GM21737 (cell line): ENCODE data around the gene ZNF532.

Experiments
- ATAC-seq: cut with Tn5 transposase; IDR thresholded peaks from one replicate; pipeline ENCODE4 v1.9.1; 2021; ENCODE audit warnings: mild to moderate bottlenecking, moderate library complexity; ENCODE audit not compliant: unreplicated experiment

The ZNF532 gene

DNA sequence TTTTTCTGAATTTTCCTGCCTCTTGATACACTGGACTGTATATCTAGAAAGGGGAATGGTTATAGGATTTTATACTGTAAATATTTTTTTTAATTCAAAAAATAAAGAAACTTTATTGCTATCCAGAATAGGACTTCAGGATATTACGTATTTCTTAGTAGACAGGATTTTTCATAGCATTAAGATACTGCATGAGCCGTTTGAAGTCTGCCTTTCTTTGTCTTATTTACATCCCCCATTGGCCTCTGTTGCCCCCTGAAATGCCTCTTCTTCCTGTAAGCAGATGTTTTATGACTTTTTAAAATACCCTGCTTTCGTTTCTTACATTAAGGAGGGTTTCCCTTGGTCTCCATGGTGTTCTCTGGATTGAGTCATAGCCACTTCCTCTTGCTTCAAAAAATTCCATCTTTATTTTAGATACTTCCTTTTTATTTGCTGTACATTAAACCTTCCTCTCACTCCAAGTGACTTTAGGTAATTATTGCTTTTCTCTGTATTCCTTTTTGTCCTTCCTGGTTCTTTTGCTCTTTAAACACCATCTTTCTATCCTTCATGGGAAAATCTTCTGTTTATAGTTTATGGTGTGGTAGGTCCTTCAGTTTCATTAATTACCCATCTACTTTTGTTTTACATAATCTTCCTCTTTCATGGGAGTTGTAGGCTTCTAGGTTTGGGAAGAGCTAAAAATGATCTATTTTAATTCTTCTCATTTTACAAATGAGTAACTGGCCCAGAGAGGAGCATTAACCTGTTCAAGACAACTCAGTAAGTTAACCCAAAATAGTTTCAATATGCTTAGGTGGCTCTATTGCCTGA, 72.6 kb downstream of the ZNF532 start:
- no peak for ATAC-seq

DNA sequence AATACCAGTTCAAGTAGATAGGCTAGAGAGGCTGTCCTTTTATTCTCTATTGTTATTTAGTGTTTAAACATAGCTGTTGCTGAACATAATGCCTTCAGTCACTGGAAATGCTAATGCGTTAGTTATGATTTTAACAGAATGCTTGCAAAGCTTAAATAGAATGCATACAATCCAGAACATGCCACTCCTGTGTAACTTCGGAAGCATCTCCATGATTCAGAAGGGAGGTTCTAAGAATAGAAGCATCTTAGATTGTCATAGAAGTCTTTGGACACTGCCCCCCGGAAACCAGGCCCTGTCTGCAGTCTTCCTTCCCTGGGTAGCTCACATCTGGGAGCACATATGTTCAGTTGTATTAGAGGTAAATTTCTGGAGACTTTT, 73.2 kb downstream of the ZNF532 start:
- no peak for ATAC-seq

DNA sequence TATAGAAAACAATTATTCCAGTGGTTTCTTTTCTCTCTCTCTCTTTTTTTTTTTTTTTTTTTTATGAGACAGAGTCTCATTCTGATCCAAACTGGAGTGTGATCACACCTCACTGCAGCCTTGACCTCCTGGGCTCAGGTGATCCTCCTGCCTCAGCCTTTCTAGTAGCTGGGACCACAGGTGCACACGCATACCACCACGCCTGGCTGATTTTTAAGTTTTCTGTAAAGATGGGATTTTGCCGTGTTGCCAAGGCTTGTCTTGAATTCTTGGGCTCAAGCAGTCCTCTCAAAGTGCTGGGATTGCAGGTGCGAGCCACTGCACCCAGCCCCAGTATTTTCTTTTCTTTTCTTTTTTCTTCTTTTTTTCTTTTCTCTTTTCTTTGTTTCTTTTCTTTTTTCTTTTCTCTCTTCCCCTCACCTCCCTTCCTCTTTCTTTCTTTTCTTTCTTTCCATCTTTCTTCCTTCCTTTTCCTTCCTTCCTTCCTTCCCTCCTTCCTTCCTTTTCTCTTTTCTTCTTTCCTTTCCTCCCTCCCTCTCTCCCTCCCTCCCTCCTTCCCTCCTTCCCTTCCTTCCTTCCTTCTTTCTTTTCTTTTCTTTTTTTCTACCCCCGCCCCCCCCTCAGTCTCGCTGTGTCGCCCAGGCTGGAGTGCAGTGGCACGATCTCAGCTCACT, 76.9 kb downstream of the ZNF532 start:
- ATAC-seq, result no peak

GRCh38 chr18:58943896-58944295, 79.2 kb downstream of the ZNF532 start:
- no peak for ATAC-seq

- ATAC-seq, result no peak
Measured at GRCh38 chr18:58947136-58947732, 82.6 kb downstream of the ZNF532 start.

- ATAC-seq, result no peak
Measured at GRCh38 chr18:58949031-58949430, 84.4 kb downstream of the ZNF532 start.

DNA sequence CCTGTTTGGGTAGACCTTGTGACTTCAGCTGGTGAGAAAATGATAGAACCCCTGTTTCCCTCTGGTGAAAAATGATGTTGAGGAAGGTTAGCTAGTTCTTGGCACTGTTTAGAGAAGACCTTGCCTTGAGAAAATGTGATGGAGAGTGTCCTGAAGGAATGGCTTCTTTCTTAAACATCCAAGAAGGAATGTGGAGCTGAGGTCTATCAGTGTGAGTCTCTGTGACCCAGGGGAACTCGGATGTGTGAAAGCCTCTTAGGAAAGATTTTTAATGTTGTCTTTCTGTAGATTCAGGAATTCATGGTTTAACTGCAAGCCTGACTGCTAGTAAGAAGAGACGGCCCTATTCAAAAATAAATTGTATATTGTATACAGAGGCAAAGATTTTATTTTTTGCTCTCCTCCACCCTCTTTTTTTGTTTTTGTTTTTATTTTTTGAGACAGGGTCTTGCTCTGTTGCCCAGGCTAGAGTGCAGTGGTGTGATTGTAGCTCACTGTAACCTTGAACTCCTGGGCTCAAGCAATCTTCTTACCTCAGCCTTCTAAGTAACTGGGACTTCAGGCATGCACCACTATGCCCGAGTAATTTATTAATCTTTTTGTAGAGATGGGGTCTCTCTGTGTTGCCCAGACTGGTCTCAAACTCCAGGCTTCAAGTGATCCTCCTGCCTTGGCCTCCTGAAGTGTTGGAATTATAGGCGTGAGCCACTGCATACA, 87.5 kb downstream of the ZNF532 start:
- no peak for ATAC-seq

GRCh38 chr18:58952858-58953257, 88.2 kb downstream of the ZNF532 start:
- ATAC-seq, result no peak

DNA sequence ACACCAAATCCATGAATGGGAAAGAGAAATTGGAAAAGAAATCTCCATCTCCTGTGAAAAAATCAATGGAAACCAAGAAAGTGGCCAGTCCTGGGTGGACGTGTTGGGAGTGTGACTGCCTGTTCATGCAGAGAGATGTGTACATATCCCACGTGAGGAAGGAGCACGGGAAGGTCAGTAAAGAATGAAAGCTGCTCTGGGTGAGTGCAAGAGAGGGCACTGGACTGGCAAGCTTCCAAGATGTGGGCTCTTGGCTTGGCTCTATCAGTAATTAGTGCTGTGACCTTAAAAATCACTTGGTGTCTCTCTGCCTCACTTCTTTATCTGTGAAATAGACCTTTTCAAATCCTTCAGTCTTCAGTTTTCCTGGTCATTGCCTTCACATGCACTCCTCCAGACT, 89.0 kb downstream of the ZNF532 start:
- ATAC-seq, result no peak

GRCh38 chr18:58955001-58955400, 90.3 kb downstream of the ZNF532 start:
- no peak for ATAC-seq

DNA sequence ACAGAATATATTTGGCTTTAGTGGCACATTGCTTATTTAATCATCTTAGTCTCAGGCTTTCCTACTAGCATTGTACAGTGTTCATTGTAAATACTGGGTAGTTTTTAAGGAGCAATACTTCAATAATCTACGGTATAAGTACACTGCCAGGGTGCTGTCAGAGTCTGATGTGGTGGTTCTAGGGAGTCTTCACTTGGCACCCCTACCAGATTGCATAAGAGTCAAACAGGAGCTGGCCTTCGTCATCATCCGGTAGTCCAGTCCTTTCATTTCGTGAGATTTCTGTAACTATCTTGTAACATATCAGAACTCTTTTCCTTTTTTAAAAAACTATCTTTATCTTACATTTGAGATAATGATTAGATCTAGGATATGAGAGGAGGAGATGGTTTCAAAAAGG, 91.1 kb downstream of the ZNF532 start:
- no peak for ATAC-seq

DNA sequence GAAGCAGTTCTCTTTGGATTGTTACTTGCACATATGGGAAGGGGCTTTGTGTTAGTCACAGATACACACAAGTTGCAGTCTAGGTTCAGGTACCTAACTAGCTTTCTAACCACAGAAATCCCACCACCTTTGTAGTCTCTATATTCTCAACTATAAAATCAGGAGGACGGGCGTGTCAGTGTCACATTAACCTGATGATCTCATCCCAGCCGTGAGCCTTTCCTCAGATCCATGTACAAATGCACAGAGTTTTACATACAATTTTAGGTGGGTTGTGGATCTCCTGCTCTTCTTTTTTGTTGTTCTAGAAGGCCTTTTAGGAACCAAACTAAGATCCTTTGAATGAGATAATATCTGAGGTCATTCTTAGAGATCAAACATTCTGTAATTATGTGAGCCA, 94.0 kb downstream of the ZNF532 start:
- no peak for ATAC-seq

- ATAC-seq, result no peak
Measured at GRCh38 chr18:58960508-58960907, 95.8 kb downstream of the ZNF532 start.

GRCh38 chr18:58960946-58961722, 96.5 kb downstream of the ZNF532 start:
- no peak for ATAC-seq

DNA sequence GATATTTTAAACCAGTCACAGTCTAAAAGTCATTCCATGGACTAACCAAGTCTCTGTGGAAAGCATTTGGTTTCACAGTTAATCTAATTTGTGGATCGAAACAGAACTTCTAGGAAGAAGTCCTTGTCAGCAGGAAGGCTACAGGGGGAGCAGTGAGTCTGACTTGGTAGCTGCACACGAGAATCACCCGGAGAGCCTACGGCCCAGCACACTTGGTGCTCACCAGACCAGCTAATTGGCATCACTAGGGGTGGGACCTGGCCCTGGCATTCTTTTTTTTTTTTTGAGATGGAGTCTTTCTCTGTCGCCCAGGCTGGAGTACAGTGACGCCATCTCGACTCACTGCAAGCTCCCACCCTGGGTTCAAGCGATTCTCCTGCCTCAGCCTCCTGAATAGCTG, 97.7 kb downstream of the ZNF532 start:
- no peak for ATAC-seq

GRCh38 chr18:58965291-58966004, 100.8 kb downstream of the ZNF532 start:
- no peak for ATAC-seq

DNA sequence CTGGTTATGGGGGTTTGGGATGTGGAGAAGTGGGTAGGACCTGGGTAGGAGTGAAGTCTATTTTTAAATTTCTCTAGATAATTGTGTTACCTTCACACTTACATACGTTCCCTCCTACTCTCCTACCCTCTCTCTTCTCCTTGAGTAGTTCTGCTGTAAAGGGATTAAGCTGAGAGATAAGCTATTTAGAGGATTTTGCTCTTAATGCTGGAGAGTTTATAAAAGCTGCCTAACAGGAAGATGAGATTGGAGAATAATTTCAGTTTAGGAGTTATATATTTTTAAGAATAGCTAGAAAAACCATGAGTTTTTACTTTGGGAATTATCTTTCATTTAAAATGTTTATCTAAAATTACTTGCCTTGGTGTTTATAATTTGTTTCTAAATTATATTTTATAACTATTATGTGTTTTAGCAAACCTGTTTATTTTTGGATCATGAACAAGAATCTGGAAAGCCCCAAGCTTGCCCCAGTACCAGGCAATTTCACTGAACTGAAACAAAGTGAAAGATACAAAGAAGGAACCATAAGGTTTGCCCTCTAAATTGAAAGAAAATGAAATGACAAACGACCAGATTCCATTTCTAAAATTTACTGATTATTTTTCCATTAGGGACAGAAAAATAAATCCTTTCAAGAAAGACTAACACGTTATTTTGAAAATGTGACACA, 101.5 kb downstream of the ZNF532 start:
- no peak for ATAC-seq

DNA sequence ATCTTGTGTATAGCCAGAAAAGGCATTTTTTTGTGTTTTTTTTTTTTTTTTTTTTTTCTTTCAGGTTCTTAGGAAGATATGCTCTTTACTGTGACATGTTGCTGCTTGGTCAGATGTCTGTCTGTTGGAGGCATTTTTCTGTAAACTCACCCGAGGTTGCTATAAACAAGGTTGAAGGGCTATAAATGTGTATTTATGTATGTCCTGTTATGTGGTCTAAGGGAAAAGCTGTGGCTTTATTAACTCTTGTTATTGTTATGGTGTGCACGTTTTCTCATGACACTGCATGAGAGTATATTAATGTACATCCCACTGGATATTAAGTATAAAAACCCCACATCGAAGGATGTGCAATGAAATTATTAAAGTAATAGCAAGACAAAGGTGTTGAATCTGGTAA, 102.0 kb downstream of the ZNF532 start:
- ATAC-seq, result no peak

GRCh38 chr18:58967751-58968254, 103.1 kb downstream of the ZNF532 start:
- ATAC-seq, result no peak
